ENCODE data around the gene SEC16B.
"Not testable (repeated sequence)": the region's sequence is repeated elsewhere in the genome, so short reads cannot be mapped to it uniquely, and the experiment has no call there.

Gene SEC16B, protein sequence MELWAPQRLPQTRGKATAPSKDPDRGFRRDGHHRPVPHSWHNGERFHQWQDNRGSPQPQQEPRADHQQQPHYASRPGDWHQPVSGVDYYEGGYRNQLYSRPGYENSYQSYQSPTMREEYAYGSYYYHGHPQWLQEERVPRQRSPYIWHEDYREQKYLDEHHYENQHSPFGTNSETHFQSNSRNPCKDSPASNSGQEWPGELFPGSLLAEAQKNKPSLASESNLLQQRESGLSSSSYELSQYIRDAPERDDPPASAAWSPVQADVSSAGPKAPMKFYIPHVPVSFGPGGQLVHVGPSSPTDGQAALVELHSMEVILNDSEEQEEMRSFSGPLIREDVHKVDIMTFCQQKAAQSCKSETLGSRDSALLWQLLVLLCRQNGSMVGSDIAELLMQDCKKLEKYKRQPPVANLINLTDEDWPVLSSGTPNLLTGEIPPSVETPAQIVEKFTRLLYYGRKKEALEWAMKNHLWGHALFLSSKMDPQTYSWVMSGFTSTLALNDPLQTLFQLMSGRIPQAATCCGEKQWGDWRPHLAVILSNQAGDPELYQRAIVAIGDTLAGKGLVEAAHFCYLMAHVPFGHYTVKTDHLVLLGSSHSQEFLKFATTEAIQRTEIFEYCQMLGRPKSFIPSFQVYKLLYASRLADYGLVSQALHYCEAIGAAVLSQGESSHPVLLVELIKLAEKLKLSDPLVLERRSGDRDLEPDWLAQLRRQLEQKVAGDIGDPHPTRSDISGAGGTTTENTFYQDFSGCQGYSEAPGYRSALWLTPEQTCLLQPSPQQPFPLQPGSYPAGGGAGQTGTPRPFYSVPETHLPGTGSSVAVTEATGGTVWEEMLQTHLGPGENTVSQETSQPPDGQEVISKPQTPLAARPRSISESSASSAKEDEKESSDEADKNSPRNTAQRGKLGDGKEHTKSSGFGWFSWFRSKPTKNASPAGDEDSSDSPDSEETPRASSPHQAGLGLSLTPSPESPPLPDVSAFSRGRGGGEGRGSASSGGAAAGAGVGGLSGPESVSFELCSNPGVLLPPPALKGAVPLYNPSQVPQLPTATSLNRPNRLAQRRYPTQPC

DNA sequence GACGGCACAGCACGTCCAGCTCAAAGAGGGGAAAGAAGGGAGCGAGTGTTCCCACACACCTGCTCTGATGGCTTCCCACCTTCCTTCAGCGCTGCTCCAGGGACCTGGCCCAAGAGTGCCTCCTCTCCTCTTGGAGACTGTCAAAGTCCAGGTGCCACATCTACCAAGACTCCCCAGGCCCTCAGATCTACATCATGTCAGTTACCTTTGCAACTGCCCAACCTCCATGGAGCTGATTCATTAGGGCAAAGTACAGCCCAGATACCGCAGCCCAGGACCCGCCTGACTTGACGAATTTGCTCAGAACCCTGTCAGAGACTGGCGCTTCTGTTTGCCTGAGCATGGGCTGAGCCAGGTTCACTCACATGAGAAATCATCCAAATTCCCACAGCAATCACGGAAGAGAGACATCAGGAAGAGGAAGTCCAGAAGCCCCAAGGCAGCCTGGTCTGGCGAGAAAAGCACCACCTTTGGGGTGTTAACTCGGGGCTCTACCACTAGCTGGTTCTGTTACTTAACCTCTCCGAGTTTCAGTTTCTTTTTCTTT lies at the start of gene SEC16B:
Gene SEC16B (minus strand): TSS at position 234 of the 547 bp plus-strand sequence. CDS start 2,077 bp downstream, outside the sequence.
- DNase-seq (ENCODE audit: low read depth in 3 of 3) = no peak

DNA sequence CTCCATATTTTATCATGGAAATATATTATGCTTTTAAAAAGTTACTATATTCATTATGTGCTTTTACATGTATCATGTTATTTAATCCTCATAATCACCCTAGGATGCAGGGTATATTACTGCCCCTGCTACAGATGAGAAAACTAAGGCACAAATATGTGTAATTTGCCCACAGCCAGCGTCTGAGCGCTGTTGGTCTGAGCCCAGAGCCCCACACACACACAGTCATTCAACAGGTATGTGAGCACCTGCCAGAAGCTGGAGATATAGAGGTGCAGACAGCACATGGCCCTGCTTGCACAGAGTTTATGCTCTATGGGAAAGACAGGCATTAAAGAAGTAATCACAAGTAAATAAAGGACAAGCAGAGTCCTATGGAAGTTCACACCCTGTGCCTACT lies 49.8 kb upstream of the SEC16B start:
- DNase-seq (ENCODE audit: low read depth in 3 of 3) = no peak

DNA sequence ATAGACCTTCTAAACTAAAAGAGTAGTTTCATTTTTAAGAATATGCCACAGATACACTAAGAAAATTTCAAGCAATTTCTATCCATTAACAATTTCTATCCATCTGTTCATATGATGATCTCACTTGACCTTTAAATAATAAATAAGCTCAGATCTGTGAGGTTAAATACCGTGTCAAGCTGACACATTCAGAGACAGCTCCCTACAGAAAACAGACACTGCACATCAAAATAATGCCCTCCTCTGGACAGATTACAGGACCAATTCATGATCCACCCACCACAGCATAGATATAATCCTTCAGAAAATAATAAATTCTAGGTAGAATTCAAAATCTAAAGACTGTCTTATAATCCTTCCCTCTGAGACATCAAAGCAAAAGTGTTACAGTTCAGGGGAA lies 49.4 kb upstream of the SEC16B start:
- no peak for DNase-seq (ENCODE audit: low read depth in 3 of 3)

DNA sequence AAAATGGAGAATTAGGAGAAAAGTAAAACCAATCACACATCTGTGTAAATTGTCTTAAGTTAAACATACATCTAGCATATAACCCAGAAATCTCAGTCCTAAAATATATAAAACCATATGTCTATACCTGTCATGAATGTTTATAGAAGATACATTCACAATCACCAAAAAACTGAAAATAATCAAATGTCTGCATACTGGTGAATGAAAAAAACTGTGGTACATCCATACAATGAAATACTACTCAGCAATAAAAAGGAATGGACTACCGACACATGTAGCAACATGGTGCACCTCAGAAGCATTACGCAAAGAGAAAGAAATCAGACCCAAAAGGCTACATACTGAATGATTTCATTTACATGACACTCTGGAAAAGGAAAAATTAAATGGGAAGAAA lies 47.7 kb upstream of the SEC16B start:
- no peak for DNase-seq (ENCODE audit: low read depth in 3 of 3)

DNA sequence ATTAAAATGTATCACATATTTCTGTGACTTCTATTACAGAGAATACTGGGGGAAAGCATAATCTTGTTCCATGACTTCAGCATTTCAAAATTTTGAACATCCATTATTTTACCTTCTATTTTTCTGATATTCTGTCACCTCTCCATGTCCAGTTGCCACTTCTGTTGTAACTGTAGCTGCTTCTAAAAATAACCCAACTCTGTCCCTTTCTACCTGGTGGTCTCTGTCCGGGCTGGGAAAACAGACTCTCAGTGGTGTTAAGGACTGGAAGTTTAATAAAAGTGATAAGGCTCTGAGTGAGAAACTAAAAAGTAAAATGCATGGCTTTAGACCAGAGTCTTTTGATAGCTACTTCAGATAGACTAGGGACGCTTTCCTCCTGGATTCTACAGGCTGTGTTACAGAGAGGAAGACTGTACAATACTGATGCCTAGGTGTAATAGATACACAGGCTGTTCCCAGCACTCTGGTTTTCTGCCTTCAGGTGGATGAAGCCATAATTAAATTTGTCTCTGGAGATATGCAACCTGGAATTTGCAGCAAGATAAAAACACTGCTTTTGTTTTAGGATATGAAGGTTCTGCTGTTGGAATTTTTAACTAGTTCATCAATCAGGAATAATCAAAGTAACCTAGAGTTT lies 42.1 kb upstream of the SEC16B start:
- DNase-seq (ENCODE audit: low read depth in 3 of 3) = no peak

DNA sequence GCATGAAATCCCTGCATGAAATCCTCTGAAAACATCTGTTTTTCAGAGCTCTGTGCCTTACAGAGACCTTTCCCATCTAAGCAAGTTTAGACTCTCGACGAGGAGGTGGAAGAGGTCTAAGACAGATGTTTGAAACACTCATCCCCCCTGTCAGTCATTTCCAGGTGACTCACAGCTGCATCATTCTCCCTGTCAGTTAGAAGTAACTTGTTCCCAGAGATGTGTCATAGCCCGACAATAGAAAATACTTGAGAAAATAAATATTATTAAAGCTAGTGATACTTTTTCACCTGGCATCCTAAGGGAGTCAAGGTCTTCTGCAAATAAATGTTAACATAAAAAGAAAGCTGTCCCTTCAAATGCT lies 41.6 kb upstream of the SEC16B start:
- DNase-seq (ENCODE audit: low read depth in 3 of 3) = no peak

DNA sequence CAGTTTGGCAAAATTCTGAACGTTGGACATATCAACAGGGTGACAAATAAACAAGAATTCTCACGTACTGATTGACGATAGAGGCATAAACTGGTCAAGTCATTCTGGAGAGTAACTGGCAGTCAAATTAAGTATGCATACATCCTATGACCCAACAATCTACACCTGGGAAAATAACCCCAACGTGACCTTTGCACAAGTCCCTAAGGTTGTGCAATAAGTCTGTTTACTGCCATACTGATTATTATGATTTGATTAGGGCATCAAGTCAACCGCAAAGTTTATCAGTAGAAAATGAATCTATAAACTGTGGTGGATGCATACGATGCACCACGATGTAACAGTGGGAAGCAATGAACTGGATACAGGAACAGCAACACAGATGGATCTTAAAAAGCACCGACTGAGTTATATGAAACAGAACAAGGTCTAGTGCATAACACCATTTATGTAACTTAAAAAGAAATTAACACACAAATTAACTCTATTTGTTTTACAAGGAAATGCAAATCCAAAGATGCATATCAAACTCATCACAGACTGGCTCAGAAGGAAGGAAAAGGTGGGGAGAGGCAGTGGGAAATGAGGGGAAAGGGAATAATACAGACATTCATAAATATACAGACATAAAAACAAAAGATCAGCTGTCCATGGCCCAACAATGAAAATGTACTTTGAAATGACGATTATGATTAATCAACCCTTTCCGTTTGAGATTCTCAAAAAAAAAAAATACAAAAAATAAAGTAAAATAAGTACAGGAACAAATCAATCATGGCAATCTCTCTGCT lies 41.0 kb upstream of the SEC16B start:
- no peak for DNase-seq (ENCODE audit: low read depth in 3 of 3)

DNA sequence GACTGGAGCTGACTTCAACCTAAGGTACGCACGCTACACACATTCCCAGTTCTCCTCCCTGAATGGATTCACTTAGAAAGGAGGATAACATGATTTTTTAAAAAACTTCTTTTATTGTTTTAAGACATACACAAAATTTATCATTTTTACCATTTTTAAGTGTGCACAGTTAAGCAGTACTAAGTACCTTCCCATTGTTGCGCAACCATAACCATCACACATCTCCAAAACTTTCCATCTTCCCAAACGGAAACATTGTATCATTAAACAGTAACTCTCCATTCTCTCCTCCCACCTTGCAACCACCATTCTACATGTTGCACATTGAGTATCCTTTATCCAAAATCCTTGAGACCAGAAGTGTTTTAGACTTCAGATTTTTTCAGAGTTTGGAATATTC lies 36.2 kb upstream of the SEC16B start:
- DNase-seq (ENCODE audit: low read depth in 3 of 3) = no peak

DNA sequence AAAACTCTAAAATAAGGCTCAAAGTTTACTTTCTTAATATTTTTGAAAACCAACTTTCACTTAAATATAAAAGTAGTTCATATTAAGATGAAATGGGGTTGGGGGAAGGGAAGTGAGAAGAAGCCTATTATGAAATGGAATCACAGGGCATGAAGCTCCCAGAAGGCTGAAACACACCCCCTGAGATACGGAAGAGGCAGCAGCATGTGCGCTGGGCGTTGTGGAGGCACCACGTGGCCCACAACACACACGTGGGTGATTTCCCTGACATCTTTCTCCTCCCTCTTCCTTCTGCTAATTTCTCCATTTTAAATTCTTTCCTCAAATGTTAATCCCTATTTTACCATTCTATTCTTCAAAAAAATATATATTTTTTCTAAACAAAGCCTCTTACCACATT lies 35.6 kb upstream of the SEC16B start:
- no peak for DNase-seq (ENCODE audit: low read depth in 3 of 3)

DNA sequence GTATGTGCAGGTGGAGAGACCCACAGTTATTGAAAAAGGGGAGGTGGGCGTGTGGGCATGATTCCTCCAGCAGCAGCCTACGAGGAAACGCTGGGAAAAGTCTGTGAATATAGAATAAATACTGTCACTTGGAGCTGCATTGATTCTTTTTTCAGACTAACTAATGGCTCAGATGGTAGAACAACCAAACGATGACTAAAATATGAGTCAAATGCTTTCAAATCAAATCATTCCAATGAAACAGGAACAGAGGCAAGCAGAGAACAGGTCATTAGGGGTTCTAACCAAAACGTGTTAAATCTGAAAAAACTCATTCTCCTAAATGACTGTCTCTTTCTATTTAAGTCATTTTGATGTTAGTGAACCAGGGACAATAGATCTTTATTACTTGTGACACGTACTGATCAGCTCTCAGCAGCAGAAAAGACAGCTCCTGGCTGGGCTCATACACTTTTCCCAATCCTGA lies 35.1 kb upstream of the SEC16B start:
- no peak for DNase-seq (ENCODE audit: low read depth in 3 of 3)

DNA sequence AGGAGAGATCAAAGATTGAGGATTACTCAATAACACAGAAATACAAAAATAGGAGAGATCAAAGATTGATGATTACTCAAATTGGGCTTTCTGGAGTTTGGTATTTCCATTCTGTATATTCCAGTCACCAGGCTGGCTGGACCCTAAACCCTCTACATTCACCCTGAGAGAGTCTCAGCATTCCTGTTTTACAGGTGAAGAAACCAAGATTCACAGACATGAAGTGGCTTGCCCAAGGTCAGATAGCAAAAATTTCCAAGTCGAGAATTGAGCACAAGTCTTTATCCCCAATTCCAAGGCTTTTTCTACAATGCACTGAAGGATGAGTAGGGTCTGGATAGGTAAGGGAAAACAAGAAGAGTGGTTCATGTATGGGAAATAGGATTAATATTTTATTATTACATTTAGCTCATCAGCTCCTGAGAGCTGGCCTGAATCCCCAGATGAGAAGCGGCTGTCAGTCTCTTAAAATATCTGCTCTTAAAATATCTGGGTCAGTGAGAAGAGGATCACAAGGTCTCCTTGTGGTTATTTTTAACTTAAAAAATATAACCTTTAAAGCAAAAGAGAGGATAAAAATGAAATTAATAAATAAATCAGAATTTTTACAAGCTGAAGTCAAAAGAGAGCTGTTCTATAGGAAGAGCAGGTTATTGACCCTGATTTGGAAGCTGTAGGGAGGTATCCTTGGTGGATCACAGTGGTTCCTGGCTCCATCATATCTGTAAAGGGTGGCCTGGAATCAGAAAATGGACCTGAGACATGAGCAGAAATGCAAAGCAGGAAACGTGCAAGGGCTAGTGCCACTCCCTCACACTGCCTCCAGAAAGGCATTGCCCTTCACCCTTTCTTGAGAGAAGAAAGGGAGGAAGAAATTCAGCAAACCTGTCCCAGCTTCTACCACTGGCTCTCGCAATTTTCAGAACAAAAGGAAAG lies 29.1 kb upstream of the SEC16B start:
- no peak for DNase-seq (ENCODE audit: low read depth in 3 of 3)

DNA sequence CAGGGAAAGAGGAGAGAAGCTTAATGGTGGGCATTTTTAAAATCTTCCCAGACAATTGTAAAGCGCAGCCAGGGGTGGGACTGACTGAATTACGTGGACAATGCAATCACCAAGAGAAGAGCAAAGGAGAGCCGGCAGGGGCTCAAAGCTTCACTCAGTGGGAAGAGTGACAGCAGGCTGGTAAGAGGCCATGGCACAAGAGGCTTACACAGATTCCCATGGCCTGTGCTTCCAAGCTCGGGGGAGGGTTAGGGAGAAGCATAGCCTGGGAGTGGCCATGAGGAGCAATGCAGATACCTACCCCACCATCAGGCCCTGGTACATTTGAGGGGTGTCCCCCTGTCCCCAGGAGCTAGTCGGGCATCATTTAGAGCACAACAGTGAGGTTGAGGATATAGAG lies 27.1 kb upstream of the SEC16B start:
- DNase-seq (ENCODE audit: low read depth in 3 of 3) = no peak

DNA sequence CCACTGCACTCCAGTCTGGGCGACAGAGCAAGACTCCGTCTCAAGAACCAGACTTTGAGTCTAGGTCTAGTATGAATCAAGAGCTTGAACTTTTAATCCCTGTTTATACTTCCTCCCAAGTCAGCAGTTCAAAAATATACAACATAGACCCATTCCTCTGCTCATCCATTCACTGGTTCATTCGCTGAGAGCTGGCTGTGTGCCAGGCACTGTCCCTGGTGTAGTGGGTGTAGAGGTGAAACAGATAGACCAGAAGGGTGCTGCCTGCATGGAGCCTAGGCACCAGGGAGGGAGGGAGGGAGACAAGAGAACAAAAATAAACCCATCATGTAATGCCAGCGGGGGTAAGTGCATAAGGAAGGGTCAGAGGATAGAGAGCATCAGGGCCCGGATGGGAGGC lies 25.5 kb upstream of the SEC16B start:
- DNase-seq (ENCODE audit: low read depth in 3 of 3) = no peak

DNA sequence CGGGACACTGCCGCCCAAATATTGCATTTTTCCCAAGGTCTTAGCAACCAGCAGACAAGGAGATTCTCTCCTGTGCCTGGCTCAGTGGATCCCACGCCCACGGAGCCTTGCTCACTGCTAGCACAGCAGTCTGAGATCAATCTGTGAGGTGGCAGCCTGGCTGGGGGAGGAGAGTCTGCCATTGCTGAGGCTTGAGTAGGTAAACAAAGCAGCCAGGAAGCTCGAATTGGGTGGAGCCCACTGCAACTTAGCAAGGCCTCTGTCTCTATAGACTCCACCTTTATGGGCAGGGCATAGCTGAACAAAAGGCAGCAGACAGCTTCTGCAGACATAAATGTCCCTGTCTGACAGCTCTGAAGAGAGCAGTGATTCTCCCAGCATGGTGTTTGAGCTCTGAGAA lies 16.4 kb upstream of the SEC16B start:
- not testable (repeated sequence) for DNase-seq (ENCODE audit: low read depth in 3 of 3)

DNA sequence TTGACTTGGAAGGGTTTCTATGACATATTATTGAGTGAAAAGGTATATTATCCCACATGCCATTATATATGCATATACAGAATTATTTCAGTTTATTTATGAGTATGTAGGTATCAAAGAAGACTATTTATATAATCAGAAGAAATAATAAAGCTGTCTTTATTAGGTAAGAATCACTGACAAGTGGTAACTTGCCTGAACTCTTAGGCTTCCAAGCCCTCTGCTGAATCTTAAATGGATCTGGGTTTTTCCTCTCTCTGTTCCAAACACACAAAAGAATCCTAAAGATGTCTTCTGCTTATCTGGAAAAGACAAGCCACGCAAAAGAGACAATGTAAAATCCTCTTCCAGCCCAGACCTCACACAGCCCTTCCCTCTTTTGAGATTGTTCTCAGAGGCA lies 14.9 kb upstream of the SEC16B start:
- no peak for DNase-seq (ENCODE audit: low read depth in 3 of 3)

DNA sequence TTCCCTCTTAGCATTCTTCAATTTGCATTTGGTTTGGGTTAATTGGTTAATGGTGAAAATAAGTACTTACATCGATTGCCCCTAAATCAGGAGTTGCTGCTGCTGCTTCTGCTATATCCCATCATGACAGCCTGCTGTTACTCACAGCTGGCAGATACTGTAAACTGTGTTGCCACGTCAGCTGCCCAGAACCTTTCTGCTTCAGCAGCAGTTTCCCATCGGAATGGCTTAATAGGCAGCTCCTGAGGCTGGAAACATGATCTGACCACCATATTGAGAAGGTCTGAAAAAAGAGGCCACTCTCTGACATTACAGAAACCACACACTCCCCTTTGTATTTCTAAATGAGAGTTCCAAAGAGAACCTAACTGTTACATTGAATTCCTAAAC lies 14.3 kb upstream of the SEC16B start:
- no peak for DNase-seq (ENCODE audit: low read depth in 3 of 3)

DNA sequence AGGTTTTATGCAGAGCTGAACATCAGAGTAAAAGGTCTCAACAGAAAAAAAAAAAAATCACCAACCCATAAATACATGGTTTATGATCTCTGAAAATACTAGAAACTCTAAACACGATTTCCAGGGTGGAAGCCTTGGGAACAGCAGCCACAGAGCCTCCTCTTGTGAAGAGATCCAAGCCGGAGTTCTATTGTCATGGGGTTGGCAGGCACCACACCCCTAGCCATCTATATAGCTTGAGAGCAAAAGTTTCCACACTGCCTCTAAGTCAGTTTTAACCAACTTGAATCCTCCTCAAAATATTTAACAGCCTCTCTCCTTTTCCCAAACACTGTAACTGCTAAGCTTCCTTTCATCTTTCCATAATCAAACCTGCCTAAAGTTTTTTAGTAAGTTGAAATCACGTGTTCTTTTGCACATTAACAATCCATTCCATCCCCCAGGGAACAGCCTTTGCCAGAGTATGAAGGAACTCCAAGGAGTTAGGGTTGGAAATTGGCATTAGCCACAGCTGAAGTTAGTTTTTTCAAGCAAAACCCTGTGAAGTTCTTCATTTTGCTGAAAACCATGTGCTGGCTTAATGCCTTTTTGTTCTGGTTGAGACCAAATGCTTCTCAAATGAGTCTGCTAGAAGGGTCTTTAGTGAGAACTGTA lies 13.8 kb upstream of the SEC16B start:
- DNase-seq (ENCODE audit: low read depth in 3 of 3) = no peak

DNA sequence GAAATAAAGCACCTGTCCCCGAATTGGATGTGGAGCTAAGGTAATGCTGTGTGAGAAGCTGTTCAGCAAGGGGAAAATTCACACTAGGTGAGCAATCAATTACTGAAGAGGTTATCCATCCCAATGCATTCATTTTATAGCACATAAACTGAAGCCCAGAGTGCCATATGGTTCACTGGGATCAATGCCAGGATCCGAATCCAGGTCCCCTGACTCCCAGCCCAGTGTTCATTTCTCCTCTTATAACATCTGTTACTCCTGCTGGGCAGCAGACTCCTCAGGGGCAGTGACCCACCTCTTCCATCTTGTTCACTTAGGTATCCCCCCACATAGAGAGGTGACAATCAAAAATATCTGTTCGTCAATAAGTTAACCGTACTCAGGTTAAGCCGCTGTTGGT lies 13.2 kb upstream of the SEC16B start:
- no peak for DNase-seq (ENCODE audit: low read depth in 3 of 3)

DNA sequence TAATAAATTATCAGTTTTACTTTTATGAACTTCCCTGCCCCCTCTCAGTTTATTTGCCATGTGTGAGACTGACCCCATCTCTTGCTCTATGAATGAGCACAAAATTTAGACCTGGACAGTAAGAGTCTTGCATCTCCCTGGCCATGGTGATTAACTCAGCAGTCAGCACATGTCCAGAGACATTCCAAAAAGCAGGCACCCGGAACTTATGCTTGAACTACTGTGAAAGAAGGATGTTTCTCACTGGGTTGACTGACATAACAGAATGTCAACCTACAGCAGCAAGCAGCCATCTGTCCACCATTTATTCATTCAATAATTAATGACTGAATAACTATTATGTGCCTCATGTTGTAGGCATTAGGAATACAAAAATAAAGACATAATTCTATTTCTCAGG lies 11.3 kb upstream of the SEC16B start:
- DNase-seq (ENCODE audit: low read depth in 3 of 3) = no peak
